WTC11 (cell line): Measurements from ENCODE around the gene CLEC3B. TPM values are rescaled to one million over a fixed set of nuclear protein-coding genes. Genes with fewer than 3 reads are reported as not detected.
A peak's percentile ranks its signal among the peaks of the same experiment; 100 is the strongest.

Experiments used
- ATAC-seq: fragments of 200-7000 bp; cut with Tn5 transposase; 2 replicates; pipeline ENCODE4 v1.10.0; 2021; ENCODE audit warnings: mild to moderate bottlenecking, moderate library complexity
- Bru-seq: library from RNA; stranded (reverse); fragments of 400-500 nt; gene quantifications from one replicate; lab custom pipeline; 2021; lab: Mats Ljungman, UMichigan
- CTCF ChIA-PET: fragments of 300-600 bp; sonication (Branson Sonifier 250); formaldehyde crosslinking; loops from one replicate; lab custom pipeline; 2021; ENCODE audit warnings: antibody characterized with exemption; lab: Charles Lee
- POLR2A ChIA-PET: fragments of 350-600 bp; sonication (Branson Sonifier 250); formaldehyde crosslinking; loops from one replicate; lab custom pipeline; 2021; ENCODE audit warnings: antibody characterized with exemption; lab: Charles Lee
- DNase-seq: peaks from one replicate; pipeline ENCODE4 v3.0.0; 2021; ENCODE audit warnings: low spot score
- H3K27ac Mint-ChIP-seq: 2 replicates; pipeline ENCODE4 v1.8.0; 2021; ENCODE audit warnings: mixed read lengths
- H3K27me3 Mint-ChIP-seq: 2 replicates; pipeline ENCODE4 v1.8.0; 2021; ENCODE audit warnings: low read depth, mild to moderate bottlenecking, moderate library complexity, mixed read lengths
- H3K36me3 Mint-ChIP-seq: 2 replicates; pipeline ENCODE4 v1.8.0; 2021; ENCODE audit warnings: mixed read lengths
- H3K4me1 Mint-ChIP-seq: 2 replicates; pipeline ENCODE4 v1.8.0; 2022; ENCODE audit warnings: mixed read lengths
- H3K4me3 Mint-ChIP-seq: 2 replicates; pipeline ENCODE4 v1.8.0; 2021; ENCODE audit warnings: mild to moderate bottlenecking, moderate library complexity, mixed read lengths
- H3K9me3 Mint-ChIP-seq: 2 replicates; pipeline ENCODE4 v1.8.0; 2021; ENCODE audit warnings: mixed read lengths
- CREM ChIP-seq: sonication (generic); formaldehyde crosslinking; IDR thresholded peaks from 2 replicates; pipeline ENCODE4 v1.8.1; 2022; ENCODE audit warnings: mild to moderate bottlenecking, missing genetic modification reagents, moderate library complexity
- ELF4 ChIP-seq: sonication (generic); formaldehyde crosslinking; IDR thresholded peaks from 2 replicates; pipeline ENCODE4 v1.8.1; 2022; ENCODE audit warnings: low read depth, mild to moderate bottlenecking, moderate library complexity, missing genetic modification reagents
- FOXK1 ChIP-seq: sonication (generic); formaldehyde crosslinking; IDR thresholded peaks from 2 replicates; pipeline ENCODE4 v1.8.0; 2022; ENCODE audit warnings: mild to moderate bottlenecking, moderate library complexity, missing genetic modification reagents
- GRHL2 ChIP-seq: fragments of 250-450 bp; sonication (Bioruptor Pico); IDR thresholded peaks from 2 replicates; pipeline ENCODE4 v1.8.0; 2022; ENCODE audit warnings: mild to moderate bottlenecking, moderate library complexity; ENCODE audit not compliant: insufficient replicate concordance, severe bottlenecking
- GTF2I ChIP-seq: fragments of 250-450 bp; sonication (Bioruptor Pico); conservative IDR thresholded peaks from 2 replicates; pipeline ENCODE4 v1.4.0; 2021; ENCODE audit warnings: mild to moderate bottlenecking
- KAT7 ChIP-seq: sonication (generic); formaldehyde crosslinking; IDR thresholded peaks from 2 replicates; pipeline ENCODE4 v1.8.1; 2023; ENCODE audit warnings: missing genetic modification reagents, mild to moderate bottlenecking, borderline replicate concordance
- NFE2L1 ChIP-seq: sonication (generic); formaldehyde crosslinking; IDR thresholded peaks from 2 replicates; pipeline ENCODE4 v1.8.1; 2023; ENCODE audit warnings: missing genetic modification reagents
- PRRX2 ChIP-seq: fragments of 250-450 bp; sonication (Bioruptor Pico); IDR thresholded peaks from 2 replicates; pipeline ENCODE4 v1.8.0; 2021; ENCODE audit warnings: mild to moderate bottlenecking
- RELA ChIP-seq: sonication (generic); formaldehyde crosslinking; IDR thresholded peaks from 2 replicates; pipeline ENCODE4 v1.8.1; 2022; ENCODE audit warnings: missing genetic modification reagents, mild to moderate bottlenecking, borderline replicate concordance
- SMAD4 ChIP-seq: sonication (generic); formaldehyde crosslinking; IDR thresholded peaks from 2 replicates; pipeline ENCODE4 v1.8.0; 2022; ENCODE audit warnings: mild to moderate bottlenecking, missing genetic modification reagents
- TEAD1 ChIP-seq: sonication (generic); formaldehyde crosslinking; IDR thresholded peaks from 2 replicates; pipeline ENCODE4 v1.8.0; 2022; ENCODE audit warnings: mild to moderate bottlenecking, missing genetic modification reagents
- ZBTB21 ChIP-seq: sonication (generic); formaldehyde crosslinking; IDR thresholded peaks from 2 replicates; pipeline ENCODE4 v1.8.1; 2023; ENCODE audit warnings: mild to moderate bottlenecking, missing genetic modification reagents, borderline replicate concordance
- ZNF232 ChIP-seq: sonication (generic); formaldehyde crosslinking; IDR thresholded peaks from 2 replicates; pipeline ENCODE4 v1.8.0; 2022; ENCODE audit warnings: mild to moderate bottlenecking, missing genetic modification reagents
- ZNF263 ChIP-seq: sonication (generic); formaldehyde crosslinking; IDR thresholded peaks from 2 replicates; pipeline ENCODE4 v1.8.1; 2022; ENCODE audit warnings: low read depth, mild to moderate bottlenecking, moderate library complexity, missing genetic modification reagents
- long read RNA-seq, 3 experiments: library from RNA in 1 of 3; library from capped mRNA in 1 of 3; library from polyadenylated mRNA in 1 of 3; unstranded in 2 of 3; stranded (forward) in 1 of 3; transcript quantifications; one replicate each; pipeline ENCODE4 v2.0.0, GENCODE V29; 2021
- total RNA-seq: library from RNA; stranded (reverse); gene quantifications from 3 replicates; pipeline ENCODE4 v1.2.3, GENCODE V29; 2021
- TF ChIP-seq, protein P1 (sequence below): fragments of 250-450 bp; sonication (Bioruptor Pico); IDR thresholded peaks from 2 replicates; pipeline ENCODE4 v1.9.0; 2021; ENCODE audit warnings: mild to moderate bottlenecking
- TF ChIP-seq, protein P2 (sequence below): sonication (generic); formaldehyde crosslinking; IDR thresholded peaks from 2 replicates; pipeline ENCODE4 v1.8.0; 2023; ENCODE audit warnings: missing genetic modification reagents, mild to moderate bottlenecking, borderline replicate concordance
- TF ChIP-seq, protein P3 (sequence below): sonication (generic); formaldehyde crosslinking; IDR thresholded peaks from 2 replicates; pipeline ENCODE4 v1.8.0; 2023; ENCODE audit warnings: mild to moderate bottlenecking, missing genetic modification reagents
- TF ChIP-seq, protein P4 (sequence below): sonication (generic); formaldehyde crosslinking; conservative IDR thresholded peaks from 2 replicates; pipeline ENCODE4 v1.8.1; 2022; ENCODE audit warnings: mild to moderate bottlenecking, missing genetic modification reagents
- TF ChIP-seq, protein P5 (sequence below): sonication (generic); formaldehyde crosslinking; IDR thresholded peaks from 2 replicates; pipeline ENCODE4 v1.8.1; 2022; ENCODE audit warnings: low read depth, missing genetic modification reagents, borderline replicate concordance
- TF ChIP-seq, protein P6 (sequence below): sonication (generic); formaldehyde crosslinking; conservative IDR thresholded peaks from 2 replicates; pipeline ENCODE4 v1.8.1; 2023; ENCODE audit warnings: mild to moderate bottlenecking, low read depth, missing genetic modification reagents, moderate library complexity

Gene CLEC3B, protein sequence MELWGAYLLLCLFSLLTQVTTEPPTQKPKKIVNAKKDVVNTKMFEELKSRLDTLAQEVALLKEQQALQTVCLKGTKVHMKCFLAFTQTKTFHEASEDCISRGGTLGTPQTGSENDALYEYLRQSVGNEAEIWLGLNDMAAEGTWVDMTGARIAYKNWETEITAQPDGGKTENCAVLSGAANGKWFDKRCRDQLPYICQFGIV
- 0.57 to 0.92 TPM (median 0.81 TPM) in 3 replicates for total RNA-seq
- Bru-seq, nascent RNA: percentile 45 among the genes with signal in this experiment
- long read RNA-seq, experiment 1: 0 reads
- long read RNA-seq, experiment 2, partial matches to known transcripts: 0 of 1 reads
- long read RNA-seq, experiment 2, other reads (novel, unspliced or antisense): 1 of 1 reads
- long read RNA-seq, experiment 3: 0 reads

DNA sequence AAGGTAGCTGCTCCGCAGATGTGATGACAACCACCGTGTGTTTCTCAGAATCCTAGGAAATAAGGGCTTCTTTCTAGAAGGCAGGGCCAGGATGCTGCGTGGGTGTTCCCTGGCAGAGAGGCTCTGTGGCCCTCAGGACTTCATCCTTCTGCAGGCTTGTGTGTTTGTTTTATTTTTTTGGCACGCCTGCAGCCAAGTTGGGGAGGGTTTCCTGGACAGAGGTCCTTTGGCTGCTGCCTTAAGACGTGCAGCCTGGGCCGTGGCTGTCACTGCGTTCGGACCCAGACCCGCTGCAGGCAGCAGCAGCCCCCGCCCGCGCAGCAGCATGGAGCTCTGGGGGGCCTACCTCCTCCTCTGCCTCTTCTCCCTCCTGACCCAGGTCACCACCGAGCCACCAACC lies at the start of gene CLEC3B:
CLEC3B (plus strand) TSS at position 266 of the 400 bp plus-strand sequence; CDS start at position 326, 60 bp downstream.
- POLR2A ChIA-PET: no interaction called here
- DNase-seq: no peak
- Mint-ChIP-seq H3K27ac (no peak within 1 kb of the TSS), H3K4me1 (no peaks in the 10 kb centered on the region), H3K4me3 (no peak within 1 kb of the TSS), H3K36me3 (no peaks in the 10 kb centered on the region), H3K27me3 (peaks cover 18% of the 10 kb centered on the region), H3K9me3 (no peaks in the 10 kb centered on the region)
- no peak for TF ChIP-seq TEAD1
- no peak for TF ChIP-seq NFE2L1 (CRISPR knock-in tag)
- no peak for TF ChIP-seq ZNF232 (CRISPR knock-in tag)
- TF ChIP-seq, protein P1, sequence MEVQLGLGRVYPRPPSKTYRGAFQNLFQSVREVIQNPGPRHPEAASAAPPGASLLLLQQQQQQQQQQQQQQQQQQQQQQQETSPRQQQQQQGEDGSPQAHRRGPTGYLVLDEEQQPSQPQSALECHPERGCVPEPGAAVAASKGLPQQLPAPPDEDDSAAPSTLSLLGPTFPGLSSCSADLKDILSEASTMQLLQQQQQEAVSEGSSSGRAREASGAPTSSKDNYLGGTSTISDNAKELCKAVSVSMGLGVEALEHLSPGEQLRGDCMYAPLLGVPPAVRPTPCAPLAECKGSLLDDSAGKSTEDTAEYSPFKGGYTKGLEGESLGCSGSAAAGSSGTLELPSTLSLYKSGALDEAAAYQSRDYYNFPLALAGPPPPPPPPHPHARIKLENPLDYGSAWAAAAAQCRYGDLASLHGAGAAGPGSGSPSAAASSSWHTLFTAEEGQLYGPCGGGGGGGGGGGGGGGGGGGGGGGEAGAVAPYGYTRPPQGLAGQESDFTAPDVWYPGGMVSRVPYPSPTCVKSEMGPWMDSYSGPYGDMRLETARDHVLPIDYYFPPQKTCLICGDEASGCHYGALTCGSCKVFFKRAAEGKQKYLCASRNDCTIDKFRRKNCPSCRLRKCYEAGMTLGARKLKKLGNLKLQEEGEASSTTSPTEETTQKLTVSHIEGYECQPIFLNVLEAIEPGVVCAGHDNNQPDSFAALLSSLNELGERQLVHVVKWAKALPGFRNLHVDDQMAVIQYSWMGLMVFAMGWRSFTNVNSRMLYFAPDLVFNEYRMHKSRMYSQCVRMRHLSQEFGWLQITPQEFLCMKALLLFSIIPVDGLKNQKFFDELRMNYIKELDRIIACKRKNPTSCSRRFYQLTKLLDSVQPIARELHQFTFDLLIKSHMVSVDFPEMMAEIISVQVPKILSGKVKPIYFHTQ (CRISPR knock-in tag): no peak
- TF ChIP-seq GRHL2: no peak
- TF ChIP-seq, protein P2, sequence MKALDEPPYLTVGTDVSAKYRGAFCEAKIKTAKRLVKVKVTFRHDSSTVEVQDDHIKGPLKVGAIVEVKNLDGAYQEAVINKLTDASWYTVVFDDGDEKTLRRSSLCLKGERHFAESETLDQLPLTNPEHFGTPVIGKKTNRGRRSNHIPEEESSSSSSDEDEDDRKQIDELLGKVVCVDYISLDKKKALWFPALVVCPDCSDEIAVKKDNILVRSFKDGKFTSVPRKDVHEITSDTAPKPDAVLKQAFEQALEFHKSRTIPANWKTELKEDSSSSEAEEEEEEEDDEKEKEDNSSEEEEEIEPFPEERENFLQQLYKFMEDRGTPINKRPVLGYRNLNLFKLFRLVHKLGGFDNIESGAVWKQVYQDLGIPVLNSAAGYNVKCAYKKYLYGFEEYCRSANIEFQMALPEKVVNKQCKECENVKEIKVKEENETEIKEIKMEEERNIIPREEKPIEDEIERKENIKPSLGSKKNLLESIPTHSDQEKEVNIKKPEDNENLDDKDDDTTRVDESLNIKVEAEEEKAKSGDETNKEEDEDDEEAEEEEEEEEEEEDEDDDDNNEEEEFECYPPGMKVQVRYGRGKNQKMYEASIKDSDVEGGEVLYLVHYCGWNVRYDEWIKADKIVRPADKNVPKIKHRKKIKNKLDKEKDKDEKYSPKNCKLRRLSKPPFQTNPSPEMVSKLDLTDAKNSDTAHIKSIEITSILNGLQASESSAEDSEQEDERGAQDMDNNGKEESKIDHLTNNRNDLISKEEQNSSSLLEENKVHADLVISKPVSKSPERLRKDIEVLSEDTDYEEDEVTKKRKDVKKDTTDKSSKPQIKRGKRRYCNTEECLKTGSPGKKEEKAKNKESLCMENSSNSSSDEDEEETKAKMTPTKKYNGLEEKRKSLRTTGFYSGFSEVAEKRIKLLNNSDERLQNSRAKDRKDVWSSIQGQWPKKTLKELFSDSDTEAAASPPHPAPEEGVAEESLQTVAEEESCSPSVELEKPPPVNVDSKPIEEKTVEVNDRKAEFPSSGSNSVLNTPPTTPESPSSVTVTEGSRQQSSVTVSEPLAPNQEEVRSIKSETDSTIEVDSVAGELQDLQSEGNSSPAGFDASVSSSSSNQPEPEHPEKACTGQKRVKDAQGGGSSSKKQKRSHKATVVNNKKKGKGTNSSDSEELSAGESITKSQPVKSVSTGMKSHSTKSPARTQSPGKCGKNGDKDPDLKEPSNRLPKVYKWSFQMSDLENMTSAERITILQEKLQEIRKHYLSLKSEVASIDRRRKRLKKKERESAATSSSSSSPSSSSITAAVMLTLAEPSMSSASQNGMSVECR (CRISPR knock-in tag): no peak
- TF ChIP-seq FOXK1 (CRISPR knock-in tag): no peak
- TF ChIP-seq, protein P3, sequence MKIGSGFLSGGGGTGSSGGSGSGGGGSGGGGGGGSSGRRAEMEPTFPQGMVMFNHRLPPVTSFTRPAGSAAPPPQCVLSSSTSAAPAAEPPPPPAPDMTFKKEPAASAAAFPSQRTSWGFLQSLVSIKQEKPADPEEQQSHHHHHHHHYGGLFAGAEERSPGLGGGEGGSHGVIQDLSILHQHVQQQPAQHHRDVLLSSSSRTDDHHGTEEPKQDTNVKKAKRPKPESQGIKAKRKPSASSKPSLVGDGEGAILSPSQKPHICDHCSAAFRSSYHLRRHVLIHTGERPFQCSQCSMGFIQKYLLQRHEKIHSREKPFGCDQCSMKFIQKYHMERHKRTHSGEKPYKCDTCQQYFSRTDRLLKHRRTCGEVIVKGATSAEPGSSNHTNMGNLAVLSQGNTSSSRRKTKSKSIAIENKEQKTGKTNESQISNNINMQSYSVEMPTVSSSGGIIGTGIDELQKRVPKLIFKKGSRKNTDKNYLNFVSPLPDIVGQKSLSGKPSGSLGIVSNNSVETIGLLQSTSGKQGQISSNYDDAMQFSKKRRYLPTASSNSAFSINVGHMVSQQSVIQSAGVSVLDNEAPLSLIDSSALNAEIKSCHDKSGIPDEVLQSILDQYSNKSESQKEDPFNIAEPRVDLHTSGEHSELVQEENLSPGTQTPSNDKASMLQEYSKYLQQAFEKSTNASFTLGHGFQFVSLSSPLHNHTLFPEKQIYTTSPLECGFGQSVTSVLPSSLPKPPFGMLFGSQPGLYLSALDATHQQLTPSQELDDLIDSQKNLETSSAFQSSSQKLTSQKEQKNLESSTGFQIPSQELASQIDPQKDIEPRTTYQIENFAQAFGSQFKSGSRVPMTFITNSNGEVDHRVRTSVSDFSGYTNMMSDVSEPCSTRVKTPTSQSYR (CRISPR knock-in tag): no peak
- TF ChIP-seq, protein P4, sequence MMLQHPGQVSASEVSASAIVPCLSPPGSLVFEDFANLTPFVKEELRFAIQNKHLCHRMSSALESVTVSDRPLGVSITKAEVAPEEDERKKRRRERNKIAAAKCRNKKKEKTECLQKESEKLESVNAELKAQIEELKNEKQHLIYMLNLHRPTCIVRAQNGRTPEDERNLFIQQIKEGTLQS (CRISPR knock-in tag): no peak
- CTCF ChIA-PET: no interaction called here
- ATAC-seq: no peak

DNA sequence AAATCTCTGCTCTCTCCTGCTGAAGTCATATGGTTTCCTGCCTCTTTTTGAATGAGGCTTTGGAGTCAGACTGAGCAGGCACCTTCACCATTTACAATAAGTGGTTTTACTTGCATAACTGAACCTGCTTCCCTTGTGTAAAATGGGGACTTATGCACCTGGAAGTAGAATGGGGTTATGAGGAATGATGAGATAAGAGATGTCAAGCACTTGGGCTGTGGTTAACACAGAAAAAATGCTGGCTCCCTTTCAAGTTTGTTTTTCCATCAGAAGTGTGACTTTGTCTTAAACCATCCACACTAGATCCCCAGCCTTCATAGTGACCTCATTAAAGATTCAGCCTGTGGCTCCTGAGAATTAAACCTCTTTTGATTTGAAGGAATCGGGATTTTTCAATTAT lies 44.9 kb upstream of the CLEC3B start:
- H3K4me3 Mint-ChIP-seq: no peak overlapping the region
- peaks cover 25% of the 10 kb centered on the region for H3K36me3 Mint-ChIP-seq
- ChIA-PET CTCF (no interaction called here), POLR2A (no interaction called here)
- ATAC-seq (no peak), DNase-seq (no peak)
- H3K27me3 Mint-ChIP-seq: no peaks in the 10 kb centered on the region
- no peak overlapping the region for H3K27ac Mint-ChIP-seq
- peaks cover 14% of the 10 kb centered on the region for H3K4me1 Mint-ChIP-seq
- H3K9me3 Mint-ChIP-seq: peaks cover 10% of the 10 kb centered on the region
- TF ChIP-seq, protein P5, sequence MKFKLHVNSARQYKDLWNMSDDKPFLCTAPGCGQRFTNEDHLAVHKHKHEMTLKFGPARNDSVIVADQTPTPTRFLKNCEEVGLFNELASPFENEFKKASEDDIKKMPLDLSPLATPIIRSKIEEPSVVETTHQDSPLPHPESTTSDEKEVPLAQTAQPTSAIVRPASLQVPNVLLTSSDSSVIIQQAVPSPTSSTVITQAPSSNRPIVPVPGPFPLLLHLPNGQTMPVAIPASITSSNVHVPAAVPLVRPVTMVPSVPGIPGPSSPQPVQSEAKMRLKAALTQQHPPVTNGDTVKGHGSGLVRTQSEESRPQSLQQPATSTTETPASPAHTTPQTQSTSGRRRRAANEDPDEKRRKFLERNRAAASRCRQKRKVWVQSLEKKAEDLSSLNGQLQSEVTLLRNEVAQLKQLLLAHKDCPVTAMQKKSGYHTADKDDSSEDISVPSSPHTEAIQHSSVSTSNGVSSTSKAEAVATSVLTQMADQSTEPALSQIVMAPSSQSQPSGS (CRISPR knock-in tag): no peak
- no peak for TF ChIP-seq GTF2I (CRISPR knock-in tag)
- no peak for TF ChIP-seq KAT7 (CRISPR knock-in tag)
- TF ChIP-seq, protein P6, sequence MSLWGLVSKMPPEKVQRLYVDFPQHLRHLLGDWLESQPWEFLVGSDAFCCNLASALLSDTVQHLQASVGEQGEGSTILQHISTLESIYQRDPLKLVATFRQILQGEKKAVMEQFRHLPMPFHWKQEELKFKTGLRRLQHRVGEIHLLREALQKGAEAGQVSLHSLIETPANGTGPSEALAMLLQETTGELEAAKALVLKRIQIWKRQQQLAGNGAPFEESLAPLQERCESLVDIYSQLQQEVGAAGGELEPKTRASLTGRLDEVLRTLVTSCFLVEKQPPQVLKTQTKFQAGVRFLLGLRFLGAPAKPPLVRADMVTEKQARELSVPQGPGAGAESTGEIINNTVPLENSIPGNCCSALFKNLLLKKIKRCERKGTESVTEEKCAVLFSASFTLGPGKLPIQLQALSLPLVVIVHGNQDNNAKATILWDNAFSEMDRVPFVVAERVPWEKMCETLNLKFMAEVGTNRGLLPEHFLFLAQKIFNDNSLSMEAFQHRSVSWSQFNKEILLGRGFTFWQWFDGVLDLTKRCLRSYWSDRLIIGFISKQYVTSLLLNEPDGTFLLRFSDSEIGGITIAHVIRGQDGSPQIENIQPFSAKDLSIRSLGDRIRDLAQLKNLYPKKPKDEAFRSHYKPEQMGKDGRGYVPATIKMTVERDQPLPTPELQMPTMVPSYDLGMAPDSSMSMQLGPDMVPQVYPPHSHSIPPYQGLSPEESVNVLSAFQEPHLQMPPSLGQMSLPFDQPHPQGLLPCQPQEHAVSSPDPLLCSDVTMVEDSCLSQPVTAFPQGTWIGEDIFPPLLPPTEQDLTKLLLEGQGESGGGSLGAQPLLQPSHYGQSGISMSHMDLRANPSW (CRISPR knock-in tag): no peak
- no peak for TF ChIP-seq CREM (CRISPR knock-in tag)
- no peak for TF ChIP-seq ZBTB21 (CRISPR knock-in tag)
- TF ChIP-seq ZNF263 (CRISPR knock-in tag): no peak
- TF ChIP-seq SMAD4 (CRISPR knock-in tag): no peak
- no peak for TF ChIP-seq PRRX2
- TF ChIP-seq ELF4 (CRISPR knock-in tag): no peak
- TF ChIP-seq RELA (CRISPR knock-in tag): no peak
